ENCODE measurements around the gene TATDN2.

GRCh38 chr3:10272977-10273376 is 24.7 kb downstream of the TATDN2 start:
- TF ChIP-seq, protein P1, sequence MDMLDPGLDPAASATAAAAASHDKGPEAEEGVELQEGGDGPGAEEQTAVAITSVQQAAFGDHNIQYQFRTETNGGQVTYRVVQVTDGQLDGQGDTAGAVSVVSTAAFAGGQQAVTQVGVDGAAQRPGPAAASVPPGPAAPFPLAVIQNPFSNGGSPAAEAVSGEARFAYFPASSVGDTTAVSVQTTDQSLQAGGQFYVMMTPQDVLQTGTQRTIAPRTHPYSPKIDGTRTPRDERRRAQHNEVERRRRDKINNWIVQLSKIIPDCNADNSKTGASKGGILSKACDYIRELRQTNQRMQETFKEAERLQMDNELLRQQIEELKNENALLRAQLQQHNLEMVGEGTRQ (IDR thresholded peaks at IDR 0.05), result no peak
- TF ChIP-seq, protein P2, sequence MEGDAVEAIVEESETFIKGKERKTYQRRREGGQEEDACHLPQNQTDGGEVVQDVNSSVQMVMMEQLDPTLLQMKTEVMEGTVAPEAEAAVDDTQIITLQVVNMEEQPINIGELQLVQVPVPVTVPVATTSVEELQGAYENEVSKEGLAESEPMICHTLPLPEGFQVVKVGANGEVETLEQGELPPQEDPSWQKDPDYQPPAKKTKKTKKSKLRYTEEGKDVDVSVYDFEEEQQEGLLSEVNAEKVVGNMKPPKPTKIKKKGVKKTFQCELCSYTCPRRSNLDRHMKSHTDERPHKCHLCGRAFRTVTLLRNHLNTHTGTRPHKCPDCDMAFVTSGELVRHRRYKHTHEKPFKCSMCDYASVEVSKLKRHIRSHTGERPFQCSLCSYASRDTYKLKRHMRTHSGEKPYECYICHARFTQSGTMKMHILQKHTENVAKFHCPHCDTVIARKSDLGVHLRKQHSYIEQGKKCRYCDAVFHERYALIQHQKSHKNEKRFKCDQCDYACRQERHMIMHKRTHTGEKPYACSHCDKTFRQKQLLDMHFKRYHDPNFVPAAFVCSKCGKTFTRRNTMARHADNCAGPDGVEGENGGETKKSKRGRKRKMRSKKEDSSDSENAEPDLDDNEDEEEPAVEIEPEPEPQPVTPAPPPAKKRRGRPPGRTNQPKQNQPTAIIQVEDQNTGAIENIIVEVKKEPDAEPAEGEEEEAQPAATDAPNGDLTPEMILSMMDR (IDR thresholded peaks at IDR 0.05), result no peak
- TF ChIP-seq POLR2A (IDR thresholded peaks at IDR 0.05; ENCODE audit: low read length) (no peak), HDAC2 (IDR thresholded peaks at IDR 0.05) (no peak), FOSB (CRISPR knock-in tag; IDR thresholded peaks at IDR 0.05) (no peak), ZC3H11A (IDR thresholded peaks at IDR 0.05) (no peak), RFX5 (IDR thresholded peaks at IDR 0.05) (no peak), SMC3 (IDR thresholded peaks at IDR 0.05) (no peak), ZFP36 (IDR thresholded peaks at IDR 0.05; ENCODE audit: borderline replicate concordance, partially characterized antibody) (no peak)
- TF ChIP-seq, protein P3, sequence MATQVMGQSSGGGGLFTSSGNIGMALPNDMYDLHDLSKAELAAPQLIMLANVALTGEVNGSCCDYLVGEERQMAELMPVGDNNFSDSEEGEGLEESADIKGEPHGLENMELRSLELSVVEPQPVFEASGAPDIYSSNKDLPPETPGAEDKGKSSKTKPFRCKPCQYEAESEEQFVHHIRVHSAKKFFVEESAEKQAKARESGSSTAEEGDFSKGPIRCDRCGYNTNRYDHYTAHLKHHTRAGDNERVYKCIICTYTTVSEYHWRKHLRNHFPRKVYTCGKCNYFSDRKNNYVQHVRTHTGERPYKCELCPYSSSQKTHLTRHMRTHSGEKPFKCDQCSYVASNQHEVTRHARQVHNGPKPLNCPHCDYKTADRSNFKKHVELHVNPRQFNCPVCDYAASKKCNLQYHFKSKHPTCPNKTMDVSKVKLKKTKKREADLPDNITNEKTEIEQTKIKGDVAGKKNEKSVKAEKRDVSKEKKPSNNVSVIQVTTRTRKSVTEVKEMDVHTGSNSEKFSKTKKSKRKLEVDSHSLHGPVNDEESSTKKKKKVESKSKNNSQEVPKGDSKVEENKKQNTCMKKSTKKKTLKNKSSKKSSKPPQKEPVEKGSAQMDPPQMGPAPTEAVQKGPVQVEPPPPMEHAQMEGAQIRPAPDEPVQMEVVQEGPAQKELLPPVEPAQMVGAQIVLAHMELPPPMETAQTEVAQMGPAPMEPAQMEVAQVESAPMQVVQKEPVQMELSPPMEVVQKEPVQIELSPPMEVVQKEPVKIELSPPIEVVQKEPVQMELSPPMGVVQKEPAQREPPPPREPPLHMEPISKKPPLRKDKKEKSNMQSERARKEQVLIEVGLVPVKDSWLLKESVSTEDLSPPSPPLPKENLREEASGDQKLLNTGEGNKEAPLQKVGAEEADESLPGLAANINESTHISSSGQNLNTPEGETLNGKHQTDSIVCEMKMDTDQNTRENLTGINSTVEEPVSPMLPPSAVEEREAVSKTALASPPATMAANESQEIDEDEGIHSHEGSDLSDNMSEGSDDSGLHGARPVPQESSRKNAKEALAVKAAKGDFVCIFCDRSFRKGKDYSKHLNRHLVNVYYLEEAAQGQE (IDR thresholded peaks at IDR 0.05), result no peak
- TF ChIP-seq, protein P4, sequence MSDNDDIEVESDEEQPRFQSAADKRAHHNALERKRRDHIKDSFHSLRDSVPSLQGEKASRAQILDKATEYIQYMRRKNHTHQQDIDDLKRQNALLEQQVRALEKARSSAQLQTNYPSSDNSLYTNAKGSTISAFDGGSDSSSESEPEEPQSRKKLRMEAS (IDR thresholded peaks at IDR 0.05), result no peak
